IMR-90 (cell line): Measurements from ENCODE around the gene PRKAG1. TPM values are rescaled to one million over a fixed set of nuclear protein-coding genes. Genes with fewer than 3 reads are reported as not detected.

Experiments used
- ATAC-seq: fragments of 200-7000 bp; cut with Tn5 transposase; 2 replicates; pipeline ENCODE4 v1.9.1; 2020; ENCODE audit warnings: low read depth, mild to moderate bottlenecking, moderate library complexity
- BruUV-seq: library from RNA; stranded (reverse); fragments of 400-500 nt; replicated peaks from 2 replicates; lab custom pipeline; 2021; lab: Mats Ljungman, UMichigan
- CTCF ChIA-PET: fragments of 300-600 bp; formaldehyde crosslinking; extraction: SDS; loops from one replicate; lab custom pipeline; 2021; ENCODE audit warnings: antibody characterized with exemption; lab: Yijun Ruan, JAX
- POLR2A ChIA-PET: fragments of 300-600 bp; sonication (Branson Sonifier 250); formaldehyde crosslinking; loops from one replicate; lab custom pipeline; 2022; ENCODE audit warnings: antibody characterized with exemption; ENCODE audit not compliant: unreplicated experiment; lab: Charles Lee
- DNase-seq: peaks from one replicate; pipeline ENCODE4 v3.0.0; 2013
- H2AFZ ChIP-seq: replicated peaks from 2 replicates; pipeline ENCODE3; 2013; ENCODE audit warnings: low read length, mild to moderate bottlenecking; ENCODE audit not compliant: poor library complexity
- H2AK5ac ChIP-seq: 2 replicates; pipeline ENCODE4 v1.6.1; 2013; ENCODE audit warnings: low read depth, low read length, inconsistent platforms
- H2AK9ac ChIP-seq: replicated peaks from 2 replicates; pipeline ENCODE3; 2013; ENCODE audit warnings: mild to moderate bottlenecking, low read depth, low read length, moderate library complexity; ENCODE audit not compliant: poor library complexity
- H2BK120ac ChIP-seq: 2 replicates; pipeline ENCODE4 v1.6.1; 2013; ENCODE audit warnings: low read depth, low read length, inconsistent platforms
- H2BK15ac ChIP-seq: 3 replicates; pipeline ENCODE4 v1.6.1; 2013; ENCODE audit warnings: low read depth, low read length, inconsistent platforms
- H2BK20ac ChIP-seq: 2 replicates; pipeline ENCODE4 v1.6.1; 2013; ENCODE audit warnings: low read depth, mild to moderate bottlenecking, inconsistent platforms, low read length, moderate library complexity
- H2BK5ac ChIP-seq: 2 replicates; pipeline ENCODE4 v1.6.1; 2013; ENCODE audit warnings: mild to moderate bottlenecking, low read depth, low read length, inconsistent platforms; ENCODE audit not compliant: poor library complexity, severe bottlenecking
- H3K14ac ChIP-seq: replicated peaks from 2 replicates; pipeline ENCODE4 v1.6.1; 2013; ENCODE audit warnings: low read depth, low read length, inconsistent platforms
- H3K18ac ChIP-seq: 2 replicates; pipeline ENCODE4 v1.6.1; 2013; ENCODE audit warnings: low read depth, low read length, control low read depth
- H3K23ac ChIP-seq: 2 replicates; pipeline ENCODE4 v1.6.1; 2013; ENCODE audit warnings: low read depth, low read length, inconsistent platforms
- H3K27ac ChIP-seq: 2 replicates; pipeline ENCODE4 v1.5.1; 2013; ENCODE audit warnings: mild to moderate bottlenecking, control low read depth, low read length; ENCODE audit not compliant: insufficient read depth
- H3K27me3 ChIP-seq: 2 replicates; pipeline ENCODE4 v1.6.1; 2013; ENCODE audit warnings: low read length; ENCODE audit not compliant: control insufficient read depth, insufficient read depth
- H3K36me3 ChIP-seq: 2 replicates; pipeline ENCODE4 v1.6.1; 2013; ENCODE audit warnings: low read length, mixed read lengths; ENCODE audit not compliant: control insufficient read depth, insufficient read depth
- H3K4ac ChIP-seq: 2 replicates; pipeline ENCODE4 v1.6.1; 2013; ENCODE audit warnings: low read depth, low read length, inconsistent platforms
- H3K4me1 ChIP-seq: 2 replicates; pipeline ENCODE4 v1.6.1; 2013; ENCODE audit warnings: low read length, mixed read lengths; ENCODE audit not compliant: control insufficient read depth, insufficient read depth
- H3K4me2 ChIP-seq: 2 replicates; pipeline ENCODE4 v1.6.1; 2013; ENCODE audit warnings: low read depth, mild to moderate bottlenecking, control low read depth, low read length, moderate library complexity
- H3K4me3 ChIP-seq: 2 replicates; pipeline ENCODE4 v1.5.1; 2013; ENCODE audit warnings: low read depth, mild to moderate bottlenecking, control low read depth, low read length, moderate library complexity; ENCODE audit not compliant: insufficient read depth
- H3K56ac ChIP-seq: 2 replicates; pipeline ENCODE4 v1.6.1; 2013; ENCODE audit warnings: low read length, inconsistent platforms; ENCODE audit not compliant: insufficient read depth; ENCODE audit errors: extremely low read depth
- H3K79me1 ChIP-seq, 2 experiments: 2 replicates each; pipeline ENCODE4 v1.6.1; 2013; ENCODE audit warnings: low read length in 2 of 2, inconsistent platforms in 1 of 2, low read depth in 1 of 2
- H3K9ac ChIP-seq: 2 replicates; pipeline ENCODE4 v1.6.1; 2013; ENCODE audit warnings: low read depth, low read length, control low read depth
- H3K9me1 ChIP-seq: 2 replicates; pipeline ENCODE4 v1.6.1; 2013; ENCODE audit warnings: low read length, inconsistent platforms; ENCODE audit not compliant: insufficient read depth
- H3K9me3 ChIP-seq: 2 replicates; pipeline ENCODE4 v1.6.1; 2013; ENCODE audit warnings: low read length; ENCODE audit not compliant: control insufficient read depth, insufficient read depth
- H4K20me1 ChIP-seq: 2 replicates; pipeline ENCODE4 v1.6.1; 2013; ENCODE audit warnings: low read length, inconsistent platforms; ENCODE audit not compliant: insufficient read depth
- H4K5ac ChIP-seq: 2 replicates; pipeline ENCODE4 v1.6.1; 2013; ENCODE audit warnings: mild to moderate bottlenecking, low read depth, low read length, control low read depth
- H4K8ac ChIP-seq, 2 experiments: 2 replicates each; pipeline ENCODE4 v1.6.1; 2013; ENCODE audit warnings: low read depth in 2 of 2, low read length in 2 of 2, control low read depth in 1 of 2, inconsistent platforms in 1 of 2
- H4K91ac ChIP-seq: 2 replicates; pipeline ENCODE4 v1.6.1; 2013; ENCODE audit warnings: low read depth, low read length, inconsistent platforms; ENCODE audit not compliant: insufficient read depth
- MAZ ChIP-seq: IDR thresholded peaks from 2 replicates; pipeline ENCODE4 v1.6.1; 2012; ENCODE audit warnings: low read depth, mild to moderate bottlenecking, low read length, improper control_type of control experiment, moderate library complexity, borderline replicate concordance
- RCOR1 ChIP-seq: IDR thresholded peaks from 2 replicates; pipeline ENCODE4 v1.6.1; 2012; ENCODE audit warnings: mild to moderate bottlenecking, low read length, improper control_type of control experiment; ENCODE audit not compliant: insufficient replicate concordance
- WGBS, 2 experiments: methylation state at CpG; one replicate each; pipeline versions ENCODE4 v1.1.5 to v1.1.7; 2013; ENCODE audit warnings: missing lambda C conversion rate in 2 of 2; ENCODE audit not compliant: insufficient read length in 1 of 2; ENCODE audit errors: extremely low coverage in 2 of 2; 5-methylcytosine and 5-hydroxymethylcytosine counted together
- dilution Hi-C: fragments of 300-500 bp; cut with HindIII; formaldehyde crosslinking; loops from one replicate; pipeline ENCODE4 v1.14.3; 2018; ENCODE audit warnings: low sequenced_read_pairs; ENCODE audit not compliant: unreplicated experiment
- in situ Hi-C: fragments of 300-500 bp; cut with MboI; formaldehyde crosslinking; loops from 3 replicates; pipeline ENCODE4 v1.14.3; 2019; ENCODE audit warnings: low sequenced_read_pairs, inconsistent platforms, mixed read lengths
- intact Hi-C: fragments of 100-400 bp; cut with micrococcal nuclease; formaldehyde crosslinking; loops from 2 replicates; pipeline ENCODE4 v1.10.0; 2022
- polyA plus RNA-seq, 3 experiments: library from polyadenylated mRNA; depleted of rRNA; stranded (reverse); fragments of >200 nt; gene quantifications; 2 replicates each; pipeline ENCODE4 v1.2.3, GENCODE V29; 2012; ENCODE audit warnings: low replicate concordance in 1 of 3
- total RNA-seq: library from RNA; depleted of rRNA; stranded (reverse); fragments of >200 nt; gene quantifications from 2 replicates; pipeline ENCODE4 v1.2.3, GENCODE V29; 2012

PRKAG1 gene
- total and polyA plus RNA-seq, 2 of the 4 experiments (the other 2 are of a cell fraction) = 81.1 to 106 TPM

- H3K4ac ChIP-seq = no peak overlapping the region
- no peak overlapping the region for H2BK5ac ChIP-seq
- H3K18ac ChIP-seq = no peak overlapping the region
- BruUV-seq = no TSS peak
- no CpG with 5 or more reads among the region's 8 CpGs for WGBS, 2 experiments
- no peak overlapping the region for H3K23ac ChIP-seq
- ChIA-PET POLR2A (no interaction called here), CTCF (no interaction called here)
- H3K9me1 ChIP-seq = no peaks in the 10 kb centered on the region; the same call in 1 of the 2 replicates
- no peak overlapping the region for H2AFZ ChIP-seq
- H4K5ac ChIP-seq = no peak overlapping the region
- no peaks in the 10 kb centered on the region for H3K4me1 ChIP-seq
- in situ Hi-C loops (no loop called here), dilution Hi-C loops (no loop called here), intact Hi-C loops (no loop called here)
- H2AK9ac ChIP-seq = no peak overlapping the region
- no peak overlapping the region for H4K8ac ChIP-seq
- no peak overlapping the region for H3K56ac ChIP-seq
- TF ChIP-seq RCOR1 = no peak
- TF ChIP-seq MAZ = no peak
- no peak overlapping the region for H2BK120ac ChIP-seq
- no peak overlapping the region for H2AK5ac ChIP-seq
- no peak overlapping the region for H3K4me3 ChIP-seq
- H3K79me1 ChIP-seq = no peaks in the 10 kb centered on the region
- H4K20me1 ChIP-seq = no peaks in the 10 kb centered on the region
- no peak overlapping the region for H4K91ac ChIP-seq
- H3K27me3 ChIP-seq = peaks cover 60% of the 10 kb centered on the region
- H3K4me2 ChIP-seq = no peak overlapping the region
- DNase-seq (no peak), ATAC-seq (no peak)
- H3K14ac ChIP-seq = no peak overlapping the region
- H3K36me3 ChIP-seq = no peaks in the 10 kb centered on the region
- no peak overlapping the region for H2BK15ac ChIP-seq
- H2BK20ac ChIP-seq = no peak overlapping the region
- no peak overlapping the region for H3K27ac ChIP-seq
- H3K9me3 ChIP-seq = no peaks in the 10 kb centered on the region
- H3K9ac ChIP-seq = no peak overlapping the region
These were observed 27.1 kb downstream of the PRKAG1 start for GRCh38 chr12:48991247-48992050.
